ENCODE data around the gene PARL.

Gene PARL

DNA sequence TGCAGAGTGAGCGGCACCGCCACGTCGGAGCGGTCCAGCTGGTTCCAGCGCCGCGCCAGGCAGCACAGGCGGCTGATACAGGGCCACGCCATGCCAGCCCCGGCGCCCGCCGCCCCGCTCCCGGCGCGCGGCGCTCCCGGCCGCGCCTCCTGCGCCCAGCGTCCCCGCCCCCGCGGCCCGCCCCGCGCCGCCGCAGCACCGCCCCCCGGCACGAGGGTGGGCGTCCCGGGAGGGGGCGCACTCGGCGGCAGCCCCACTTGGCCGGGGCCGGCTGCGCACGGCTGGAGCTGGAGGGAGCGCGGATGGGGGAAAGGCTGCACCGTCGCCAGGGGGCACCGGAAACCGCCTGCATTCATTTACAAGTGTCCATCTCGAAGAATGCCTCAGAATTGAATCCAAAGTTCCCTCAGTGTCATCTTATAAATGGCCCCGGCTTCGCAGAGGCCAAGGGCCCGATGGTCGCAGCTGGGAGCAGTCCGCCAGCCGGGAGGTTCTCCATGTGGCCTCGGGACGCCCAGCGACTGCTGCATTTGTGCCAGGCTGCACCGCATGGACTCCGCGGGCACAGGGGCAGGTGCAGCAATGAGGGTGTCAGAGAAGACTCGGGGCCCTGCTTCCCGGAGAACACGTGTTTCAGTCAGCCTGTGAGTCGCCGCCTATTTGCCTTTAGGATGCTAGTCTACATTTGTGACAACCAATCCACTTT lies 59.1 kb downstream of the PARL start, which contains the start of gene MAP6D1:
TSS of gene MAP6D1 (minus strand) at position 122 of the 706 bp plus-strand sequence. CDS start at position 92, 30 bp downstream.
- in situ Hi-C loops (cut with HindIII; ENCODE audit: low pct_ligation_motif_present, low pct_unique_long_range_greater_than_20kb, low sequenced_read_pairs), result no loop called here
- DNase-seq, result peak; percentile 56

DNA sequence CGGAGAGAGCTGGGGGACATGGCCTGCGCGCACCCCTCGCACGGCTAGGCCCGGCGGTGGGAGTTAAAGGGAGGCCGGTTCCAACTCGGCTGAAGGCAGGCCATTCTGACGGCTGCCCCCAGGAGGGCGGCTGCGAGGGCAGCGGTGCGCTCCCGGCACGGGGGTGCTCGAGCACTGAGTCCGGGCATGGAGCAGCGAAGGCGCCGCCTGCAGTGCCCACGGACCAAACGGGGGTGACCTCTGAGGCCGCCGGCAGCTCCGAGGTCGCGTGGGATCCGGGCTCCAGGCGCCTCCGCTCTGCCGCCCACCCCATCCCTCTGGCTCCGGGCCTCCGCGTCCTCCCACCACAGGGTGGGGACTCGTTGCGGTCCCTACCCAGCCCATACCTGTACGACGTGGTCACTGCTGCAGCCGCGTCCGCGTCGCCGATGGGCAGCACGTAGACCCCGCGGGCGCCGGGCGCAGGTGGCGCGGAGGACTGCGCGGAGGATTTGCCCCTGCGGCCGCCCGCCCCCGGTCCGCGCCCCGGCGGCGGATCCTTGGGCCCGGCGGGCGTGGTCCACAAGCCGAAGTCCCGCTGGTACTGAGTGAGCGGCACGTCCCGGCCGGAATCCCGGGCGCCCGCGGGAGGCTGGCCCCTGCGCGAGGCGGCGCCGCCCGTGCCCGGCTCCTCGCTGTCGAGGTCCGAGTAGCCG lies 59.8 kb downstream of the PARL start:
- in situ Hi-C loops (cut with HindIII; ENCODE audit: low pct_ligation_motif_present, low pct_unique_long_range_greater_than_20kb, low sequenced_read_pairs), result loop anchor here (25.0 kb wide), 1 partner anchor 338 kb away; no protein-coding TSS in a partner anchor
- peak; percentile 7 for DNase-seq

DNA sequence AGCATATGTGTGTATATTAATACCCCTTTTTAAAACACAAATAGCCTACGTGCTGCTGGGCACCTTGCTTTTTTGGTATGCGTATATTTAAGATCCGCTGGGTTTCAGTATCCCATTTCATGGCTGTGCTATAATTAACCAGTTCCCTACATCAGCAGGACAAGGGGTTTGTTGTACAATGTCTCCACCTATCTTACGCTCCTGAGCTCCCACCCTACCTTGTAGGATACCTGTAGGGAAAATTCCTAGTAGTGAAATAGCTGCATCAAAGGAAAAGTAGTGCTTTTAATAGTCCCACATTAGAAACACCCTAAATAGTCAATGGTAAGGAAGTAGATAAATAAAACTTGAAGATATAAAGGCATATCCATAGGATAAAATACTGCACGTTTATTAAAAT lies 60.7 kb downstream of the PARL start:
- DNase-seq, result no peak
- in situ Hi-C loops (cut with HindIII; ENCODE audit: low pct_ligation_motif_present, low pct_unique_long_range_greater_than_20kb, low sequenced_read_pairs), result loop anchor here (25.0 kb wide), 1 partner anchor 337 kb away; no protein-coding TSS in a partner anchor

GRCh38 chr3:183822631-183823030 lies 62.0 kb downstream of the PARL start:
- no peak for DNase-seq
- in situ Hi-C loops (cut with HindIII; ENCODE audit: low pct_ligation_motif_present, low pct_unique_long_range_greater_than_20kb, low sequenced_read_pairs), result loop anchor here (25.0 kb wide), 1 partner anchor 335 kb away; no protein-coding TSS in a partner anchor

- in situ Hi-C loops (cut with HindIII; ENCODE audit: low pct_ligation_motif_present, low pct_unique_long_range_greater_than_20kb, low sequenced_read_pairs), result loop anchor here (25.0 kb wide), 1 partner anchor 333 kb away; no protein-coding TSS in a partner anchor
Observed at GRCh38 chr3:183819831-183820230, 64.8 kb downstream of the PARL start.

GRCh38 chr3:183818706-183819624 lies 65.7 kb downstream of the PARL start:
- DNase-seq, result no peak
- in situ Hi-C loops (cut with HindIII; ENCODE audit: low pct_ligation_motif_present, low pct_unique_long_range_greater_than_20kb, low sequenced_read_pairs), result loop anchor here (25.0 kb wide), 1 partner anchor 332 kb away; no protein-coding TSS in a partner anchor

More at GRCh38 chr3:183819831-183820230, 64.8 kb downstream of the PARL start:
- no peak for DNase-seq

DNA sequence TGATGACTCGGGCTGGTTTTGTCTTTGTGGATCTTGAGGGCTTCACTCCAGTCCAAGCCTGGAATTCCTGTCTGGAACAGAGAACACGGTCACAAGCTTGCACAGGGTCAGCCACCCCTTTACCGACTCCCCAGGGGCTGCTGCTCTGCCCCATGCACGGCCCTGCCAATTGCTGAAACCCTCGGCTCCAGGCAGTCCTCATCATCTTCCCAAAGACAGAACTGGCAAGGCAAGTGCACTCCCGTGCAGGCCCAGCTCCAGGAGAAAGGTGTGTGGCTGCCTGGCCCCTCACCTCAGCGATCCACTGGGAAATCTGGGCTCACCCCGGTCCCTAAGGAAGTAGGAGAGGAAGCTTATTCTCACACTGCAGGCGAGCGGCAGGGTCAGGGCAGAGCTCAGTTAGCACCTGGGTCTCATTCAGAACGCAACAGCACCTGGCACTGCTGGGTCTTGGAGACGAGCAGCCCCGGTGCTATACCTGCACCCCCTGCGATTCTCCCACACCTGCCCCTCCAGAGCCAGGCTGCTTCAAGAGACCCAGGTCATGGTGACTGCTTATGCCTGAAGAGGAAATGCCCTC lies 66.5 kb downstream of the PARL start:
- DNase-seq, result no peak
- in situ Hi-C loops (cut with HindIII; ENCODE audit: low pct_ligation_motif_present, low pct_unique_long_range_greater_than_20kb, low sequenced_read_pairs), result loop anchor here (25.0 kb wide), 1 partner anchor 331 kb away; no protein-coding TSS in a partner anchor

DNA sequence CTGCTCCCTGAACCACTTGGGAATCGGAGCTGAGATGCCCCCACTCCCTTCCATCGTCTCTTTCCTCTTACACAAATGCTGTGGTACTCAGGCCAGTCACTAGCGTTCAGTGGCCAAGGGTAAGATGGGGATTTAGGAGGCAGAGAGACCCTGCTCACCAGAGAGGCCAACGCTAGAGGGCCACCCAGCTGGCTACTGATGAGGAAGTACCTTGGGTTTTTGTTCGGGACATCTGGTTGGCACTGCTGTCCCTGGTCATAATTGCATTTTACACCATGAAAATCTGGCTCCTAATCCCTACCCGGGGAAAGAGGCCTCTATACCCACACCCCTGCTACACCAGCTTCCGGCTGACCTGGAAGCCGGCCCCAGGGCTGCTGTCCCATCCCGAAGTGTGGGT lies 67.0 kb downstream of the PARL start:
- in situ Hi-C loops (cut with HindIII; ENCODE audit: low pct_ligation_motif_present, low pct_unique_long_range_greater_than_20kb, low sequenced_read_pairs), result loop anchor here (25.0 kb wide), 1 partner anchor 330 kb away; no protein-coding TSS in a partner anchor
- DNase-seq, result no peak

DNA sequence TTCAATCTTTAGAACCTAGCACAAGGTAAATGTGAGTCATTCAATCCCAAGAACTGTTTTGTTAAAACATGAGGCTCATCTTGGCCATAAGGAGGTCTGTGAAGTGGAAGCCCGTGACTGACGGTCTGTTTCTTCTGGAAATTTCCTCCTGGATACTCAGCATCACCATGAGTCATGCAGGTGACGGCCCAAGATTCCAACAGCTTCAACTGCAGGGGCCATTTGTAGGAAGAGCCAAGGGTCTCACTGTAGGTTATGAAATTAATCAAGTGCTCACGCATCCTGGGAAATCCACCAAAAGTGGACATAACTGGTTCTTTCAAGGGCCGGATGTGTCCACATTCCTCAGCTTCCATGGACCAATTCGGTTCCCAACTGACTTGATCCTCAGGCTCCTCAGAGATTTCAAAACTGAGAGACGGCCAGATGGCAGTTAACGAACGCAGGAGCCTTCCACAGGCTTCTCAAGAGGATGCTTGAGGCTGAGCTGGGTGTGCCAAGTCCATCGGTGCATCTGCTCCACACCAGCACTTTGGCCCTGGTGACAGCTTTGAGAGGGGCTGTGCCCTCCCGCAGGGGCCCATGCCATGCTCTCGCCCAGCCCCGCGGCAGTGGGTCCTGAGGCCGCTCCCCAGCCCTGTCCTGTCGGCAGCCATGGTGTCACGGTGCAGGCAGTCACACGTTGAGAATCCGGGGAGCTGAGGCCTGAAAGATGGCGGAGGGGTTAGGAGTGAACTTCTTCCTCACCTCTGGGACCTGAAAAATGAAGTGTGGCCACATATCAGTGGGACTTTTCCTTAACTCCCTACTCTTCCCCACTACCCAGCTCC lies 67.8 kb downstream of the PARL start:
- in situ Hi-C loops (cut with HindIII; ENCODE audit: low pct_ligation_motif_present, low pct_unique_long_range_greater_than_20kb, low sequenced_read_pairs), result loop anchor here (25.0 kb wide), 1 partner anchor 330 kb away; no protein-coding TSS in a partner anchor
- DNase-seq, result no peak

- in situ Hi-C loops (cut with HindIII; ENCODE audit: low pct_ligation_motif_present, low pct_unique_long_range_greater_than_20kb, low sequenced_read_pairs), result loop anchor here (25.0 kb wide), 1 partner anchor 329 kb away; no protein-coding TSS in a partner anchor
- DNase-seq, result no peak
Observed at GRCh38 chr3:183815951-183816475, 68.7 kb downstream of the PARL start.

GRCh38 chr3:183815563-183815940 lies 69.1 kb downstream of the PARL start:
- in situ Hi-C loops (cut with HindIII; ENCODE audit: low pct_ligation_motif_present, low pct_unique_long_range_greater_than_20kb, low sequenced_read_pairs), result loop anchor here (25.0 kb wide), 1 partner anchor 328 kb away; no protein-coding TSS in a partner anchor
- no peak for DNase-seq

- in situ Hi-C loops (cut with HindIII; ENCODE audit: low pct_ligation_motif_present, low pct_unique_long_range_greater_than_20kb, low sequenced_read_pairs), result loop anchor here (25.0 kb wide), 1 partner anchor 327 kb away; no protein-coding TSS in a partner anchor
- DNase-seq, result no peak
Observed at GRCh38 chr3:183814240-183814639, 70.4 kb downstream of the PARL start.

- in situ Hi-C loops (cut with HindIII; ENCODE audit: low pct_ligation_motif_present, low pct_unique_long_range_greater_than_20kb, low sequenced_read_pairs), result loop anchor here (25.0 kb wide), 1 partner anchor 326 kb away; no protein-coding TSS in a partner anchor
- DNase-seq, result no peak
Observed at GRCh38 chr3:183812761-183813445, 71.8 kb downstream of the PARL start.

- DNase-seq, result no peak
- in situ Hi-C loops (cut with HindIII; ENCODE audit: low pct_ligation_motif_present, low pct_unique_long_range_greater_than_20kb, low sequenced_read_pairs), result loop anchor here (25.0 kb wide), 1 partner anchor 324 kb away; no protein-coding TSS in a partner anchor
Observed at GRCh38 chr3:183811638-183812037, 73.0 kb downstream of the PARL start.

DNA sequence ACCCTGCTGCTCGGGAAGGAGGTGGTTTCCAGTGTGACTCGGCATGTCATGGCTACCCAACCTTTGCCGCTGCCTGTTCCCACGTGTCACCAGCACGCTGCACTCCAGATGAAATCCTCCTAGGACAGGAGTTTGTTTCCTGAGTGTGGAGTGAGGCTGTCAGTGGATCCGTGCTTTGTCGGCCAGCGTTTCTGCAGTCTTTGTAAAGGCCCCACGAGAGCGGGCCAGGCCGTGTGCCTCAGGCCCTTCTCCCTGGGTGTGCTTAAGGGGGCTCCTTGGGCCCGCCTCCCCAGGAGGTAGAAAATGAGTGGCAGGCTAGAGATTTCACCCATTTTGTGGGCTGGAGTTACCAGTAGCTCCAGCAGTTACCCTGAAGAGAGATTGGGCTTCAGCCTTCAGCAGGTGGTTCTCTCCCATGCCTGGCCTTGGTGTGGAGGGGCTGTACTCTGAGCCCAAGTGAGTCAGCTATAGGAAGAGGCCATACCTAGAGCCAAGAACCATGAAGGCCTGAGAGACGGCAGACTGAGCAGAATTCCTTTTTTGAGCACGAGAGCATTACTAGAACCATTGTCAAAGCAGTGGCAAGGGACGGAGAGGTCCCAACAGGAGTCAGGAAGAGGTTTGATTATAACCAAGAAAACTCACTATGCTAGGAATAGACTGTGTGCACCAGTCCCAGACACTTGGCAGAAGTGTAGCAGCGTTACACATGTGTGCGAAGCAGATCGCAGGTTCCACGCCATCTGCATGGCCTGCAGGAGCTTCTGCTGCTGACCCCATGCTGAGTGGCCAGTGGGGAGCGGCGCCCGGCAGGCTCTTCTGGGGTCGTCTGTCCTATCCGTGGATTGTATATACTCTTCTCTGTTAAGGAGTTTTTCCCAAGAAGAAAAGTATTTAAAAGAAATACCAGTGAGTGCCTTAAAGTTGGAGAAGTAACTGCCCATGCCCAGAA lies 73.8 kb downstream of the PARL start:
- no peak for DNase-seq
- in situ Hi-C loops (cut with HindIII; ENCODE audit: low pct_ligation_motif_present, low pct_unique_long_range_greater_than_20kb, low sequenced_read_pairs), result loop anchor here (25.0 kb wide), 1 partner anchor 324 kb away; no protein-coding TSS in a partner anchor

All from ACHN (cell line).